A549 treated with CORT108297 at 1 μM for 4 hours (cell line): ENCODE measurements around the gene SMIM34. TPM values are rescaled to one million over a fixed set of nuclear protein-coding genes. Genes with fewer than 3 reads are reported as not detected.

Source experiments
- total RNA-seq: library from RNA; stranded (reverse); fragments of 200-300 nt; extraction: Qiagen RNA extraction; gene quantifications from 5 replicates; pipeline ENCODE4 v1.2.3, GENCODE V29; 2022

SMIM34 gene, protein sequence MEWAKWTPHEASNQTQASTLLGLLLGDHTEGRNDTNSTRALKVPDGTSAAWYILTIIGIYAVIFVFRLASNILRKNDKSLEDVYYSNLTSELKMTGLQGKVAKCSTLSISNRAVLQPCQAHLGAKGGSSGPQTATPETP
- not detected in 5 replicates for total RNA-seq

DNA sequence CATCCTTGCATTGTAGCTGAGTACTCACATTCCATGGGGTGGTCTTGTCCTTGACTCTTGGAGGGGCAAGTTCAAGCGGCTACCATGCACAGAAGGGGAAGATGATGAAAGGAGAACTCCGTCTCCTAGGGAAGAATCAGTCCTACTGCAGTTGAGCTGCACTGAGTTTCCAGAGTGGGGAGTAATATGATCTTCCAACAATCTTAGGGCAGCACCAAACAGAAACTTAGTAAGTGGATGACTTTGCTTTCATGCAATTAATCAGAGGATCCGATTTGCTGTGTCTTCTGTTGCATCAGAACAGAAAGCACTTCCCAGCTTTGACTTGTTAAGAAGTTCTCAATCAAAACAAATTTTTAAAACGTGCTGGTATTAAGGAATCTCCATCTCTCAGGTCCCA lies at the start of gene SMIM34:
Gene SMIM34 (minus strand): TSS at position 147 of the 400 bp plus-strand sequence. CDS start 112 bp downstream, at position 35.

DNA sequence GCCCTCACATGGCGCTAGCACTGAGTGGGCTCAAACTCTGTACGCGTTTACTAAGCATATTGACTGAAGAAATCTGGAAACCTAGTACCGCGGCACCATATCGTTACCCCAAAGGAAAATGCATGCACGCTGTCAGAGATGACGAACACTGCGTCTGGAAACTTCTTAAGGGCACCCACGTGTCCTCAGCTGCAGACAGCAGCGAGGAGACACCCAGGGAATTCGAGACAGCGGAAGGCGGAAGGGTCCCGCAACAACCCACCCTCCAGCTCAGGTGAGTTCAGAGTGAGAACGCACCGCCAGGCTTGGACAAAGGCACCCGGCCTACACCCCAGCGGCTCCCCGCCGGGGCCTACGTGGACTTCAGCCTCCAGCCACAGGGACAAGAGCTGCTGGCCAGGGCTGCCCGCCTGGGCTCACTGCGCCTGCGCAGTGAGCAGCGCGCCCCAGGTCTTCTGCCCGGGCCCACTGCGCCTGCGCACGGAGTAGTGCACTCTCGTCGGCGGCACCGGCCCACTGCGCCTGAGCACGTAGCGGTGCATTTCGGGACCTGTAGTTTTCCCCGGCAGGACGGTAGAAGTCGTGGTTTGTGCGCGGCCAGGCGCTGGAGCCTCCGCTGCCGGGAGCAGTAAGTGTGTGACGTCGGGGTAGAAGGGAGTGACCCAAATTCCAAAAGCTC lies 48.7 kb downstream of the SMIM34 start, which contains the start of gene SMIM11:
Gene SMIM11 (plus strand): TSS at position 568 of the 679 bp plus-strand sequence. CDS start 3,998 bp downstream, outside the sequence.

Other genes starting within 250 kb of the SMIM34 start
- not detected in 5 replicates for gene KCNE2, start 59.9 kb downstream of the SMIM34 start, total RNA-seq
- 1.3 to 19.0 TPM (median 13.3 TPM) in 5 replicates for gene SMIM11, start 48.4 kb downstream of the SMIM34 start, total RNA-seq
- gene KCNE1, start 88.3 kb upstream of the SMIM34 start, total RNA-seq = 0.05 TPM in 1 of 5 replicates, not detected in the others
- 9.9 to 12.7 TPM (median 10.6 TPM) in 5 replicates for gene RCAN1, start 191.2 kb upstream of the SMIM34 start, total RNA-seq
- gene CLIC6, start 245.0 kb upstream of the SMIM34 start, total RNA-seq = 0.03 to 0.07 TPM (median 0.05 TPM) in 5 replicates